ENCODE results near the gene ENTPD7.

Gene ENTPD7

GRCh38 chr10:99708428-99709012 is 49.2 kb downstream of the ENTPD7 start:
- H3K4me3 ChIP-seq (replicated peaks; ENCODE audit: low read depth, low read length), result no peak overlapping the region
- TF ChIP-seq CTCF (IDR thresholded peaks at IDR 0.05; ENCODE audit: low read length, missing control alignments), result no peak
- no peak for DNase-seq (ENCODE audit: low read depth)

GRCh38 chr10:99709480-99710229 is 50.3 kb downstream of the ENTPD7 start:
- H3K4me3 ChIP-seq (replicated peaks; ENCODE audit: low read depth, low read length), result no peak overlapping the region
- no peak for DNase-seq (ENCODE audit: low read depth)
- no peak for TF ChIP-seq CTCF (IDR thresholded peaks at IDR 0.05; ENCODE audit: low read length, missing control alignments)

GRCh38 chr10:99711129-99711719 is 51.9 kb downstream of the ENTPD7 start:
- DNase-seq (ENCODE audit: low read depth), result peak; percentile 81
- TF ChIP-seq CTCF (IDR thresholded peaks at IDR 0.05; ENCODE audit: low read length, missing control alignments), result peak; percentile 71
- no peak overlapping the region for H3K4me3 ChIP-seq (replicated peaks; ENCODE audit: low read depth, low read length)

GRCh38 chr10:99714446-99714845 is 55.1 kb downstream of the ENTPD7 start:
- H3K4me3 ChIP-seq (replicated peaks; ENCODE audit: low read depth, low read length), result no peak overlapping the region
- DNase-seq (ENCODE audit: low read depth), result no peak
- no peak for TF ChIP-seq CTCF (IDR thresholded peaks at IDR 0.05; ENCODE audit: low read length, missing control alignments)

GRCh38 chr10:99720387-99720786 is 61.1 kb downstream of the ENTPD7 start:
- DNase-seq (ENCODE audit: low read depth), result no peak
- no peak for TF ChIP-seq CTCF (IDR thresholded peaks at IDR 0.05; ENCODE audit: low read length, missing control alignments)
- no peak overlapping the region for H3K4me3 ChIP-seq (replicated peaks; ENCODE audit: low read depth, low read length)

- H3K4me3 ChIP-seq (replicated peaks; ENCODE audit: low read depth, low read length), result no peak overlapping the region
- TF ChIP-seq CTCF (IDR thresholded peaks at IDR 0.05; ENCODE audit: low read length, missing control alignments), result no peak
- DNase-seq (ENCODE audit: low read depth), result peak; percentile 24
Measured at GRCh38 chr10:99730026-99730425, 70.7 kb downstream of the ENTPD7 start.

Data from fibroblast of pulmonary artery (primary cell).